Measurements from ENCODE around the gene TEX22.

TEX22 gene

DNA sequence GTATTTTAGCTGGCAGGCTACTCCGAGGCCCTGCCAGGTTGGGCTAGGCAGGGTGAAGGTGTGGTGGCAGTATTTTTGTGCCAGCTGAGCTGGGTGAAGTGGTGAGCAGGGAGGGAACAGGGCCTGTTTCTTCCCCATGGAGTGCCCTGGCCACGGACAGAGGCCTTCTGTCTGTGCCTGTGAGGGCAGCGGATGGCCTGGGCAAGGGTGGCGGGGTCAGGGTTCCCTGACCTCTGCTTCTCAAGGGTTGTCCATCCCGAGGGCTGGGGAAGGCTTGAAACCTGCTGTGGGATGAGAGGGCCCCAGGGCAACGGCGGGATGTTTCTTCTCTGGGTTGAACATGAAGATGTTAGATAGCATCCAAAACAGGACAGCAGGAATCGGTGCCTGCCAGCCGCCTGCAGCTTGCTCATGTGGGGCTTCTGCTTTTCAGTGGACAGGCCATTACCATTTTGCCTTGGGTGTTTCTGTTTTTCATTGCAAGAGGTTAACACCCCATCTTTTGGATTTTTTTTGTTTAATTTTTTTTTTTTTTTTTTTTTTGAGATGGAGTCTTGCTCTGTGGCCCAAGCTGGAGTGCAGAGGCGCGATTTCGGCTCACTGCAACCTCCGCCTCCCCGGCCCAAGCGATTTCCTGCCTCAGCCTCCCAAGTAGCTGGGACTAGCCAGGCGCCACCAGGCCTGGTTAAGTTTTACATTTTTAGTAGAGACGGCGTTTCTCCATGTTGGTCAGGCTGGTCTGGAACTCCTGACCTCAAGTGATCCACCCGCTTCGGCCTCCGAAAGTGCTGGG, 24.6 kb downstream of the TEX22 start:
- no peak for DNase-seq (ENCODE audit: low read depth)
- H3K4me3 ChIP-seq (ENCODE audit: low read length) = no peak overlapping the region
- TF ChIP-seq, protein P1, sequence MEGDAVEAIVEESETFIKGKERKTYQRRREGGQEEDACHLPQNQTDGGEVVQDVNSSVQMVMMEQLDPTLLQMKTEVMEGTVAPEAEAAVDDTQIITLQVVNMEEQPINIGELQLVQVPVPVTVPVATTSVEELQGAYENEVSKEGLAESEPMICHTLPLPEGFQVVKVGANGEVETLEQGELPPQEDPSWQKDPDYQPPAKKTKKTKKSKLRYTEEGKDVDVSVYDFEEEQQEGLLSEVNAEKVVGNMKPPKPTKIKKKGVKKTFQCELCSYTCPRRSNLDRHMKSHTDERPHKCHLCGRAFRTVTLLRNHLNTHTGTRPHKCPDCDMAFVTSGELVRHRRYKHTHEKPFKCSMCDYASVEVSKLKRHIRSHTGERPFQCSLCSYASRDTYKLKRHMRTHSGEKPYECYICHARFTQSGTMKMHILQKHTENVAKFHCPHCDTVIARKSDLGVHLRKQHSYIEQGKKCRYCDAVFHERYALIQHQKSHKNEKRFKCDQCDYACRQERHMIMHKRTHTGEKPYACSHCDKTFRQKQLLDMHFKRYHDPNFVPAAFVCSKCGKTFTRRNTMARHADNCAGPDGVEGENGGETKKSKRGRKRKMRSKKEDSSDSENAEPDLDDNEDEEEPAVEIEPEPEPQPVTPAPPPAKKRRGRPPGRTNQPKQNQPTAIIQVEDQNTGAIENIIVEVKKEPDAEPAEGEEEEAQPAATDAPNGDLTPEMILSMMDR (IDR thresholded peaks at IDR 0.05; ENCODE audit: insufficient read depth, low read depth, low read length, missing control alignments) = no peak

DNA sequence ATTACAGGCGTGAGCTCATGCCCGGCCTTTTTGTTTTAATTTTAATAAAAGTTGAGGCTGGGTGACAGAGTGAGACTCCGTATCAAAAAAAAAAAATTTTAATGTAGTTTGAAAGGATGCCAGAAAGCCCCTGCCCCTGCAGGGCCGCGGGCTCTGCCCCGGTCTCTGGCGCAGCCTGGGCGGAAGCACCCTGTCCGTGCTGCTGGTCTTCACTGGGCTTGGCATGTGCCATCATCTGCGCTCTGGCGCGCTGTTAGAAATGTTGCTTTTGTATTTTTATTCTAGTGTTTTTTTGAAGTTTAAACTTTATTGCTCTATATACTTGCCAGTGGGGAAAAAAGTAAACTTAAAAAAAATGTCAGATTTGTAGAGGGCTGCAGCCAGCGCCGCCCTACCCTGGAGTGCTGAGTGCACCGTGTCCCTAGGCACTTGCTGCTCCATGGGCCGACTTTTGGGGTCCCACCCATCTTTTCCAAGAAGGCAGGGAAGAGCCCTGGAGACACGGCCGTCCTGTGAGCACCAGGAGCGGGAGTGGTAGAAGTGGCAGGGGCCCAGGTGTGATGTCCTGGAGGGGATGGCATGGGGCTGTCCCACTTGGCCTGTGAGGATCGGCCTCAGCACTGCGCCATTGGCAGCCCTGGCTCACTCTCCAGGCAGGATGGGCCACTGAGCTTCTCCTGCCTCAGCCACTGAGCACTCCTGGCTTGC, 25.3 kb downstream of the TEX22 start:
- no peak overlapping the region for H3K4me3 ChIP-seq (ENCODE audit: low read length)
- no peak for DNase-seq (ENCODE audit: low read depth)
- TF ChIP-seq, protein P1 (IDR thresholded peaks at IDR 0.05; ENCODE audit: insufficient read depth, low read depth, low read length, missing control alignments) = no peak

DNA sequence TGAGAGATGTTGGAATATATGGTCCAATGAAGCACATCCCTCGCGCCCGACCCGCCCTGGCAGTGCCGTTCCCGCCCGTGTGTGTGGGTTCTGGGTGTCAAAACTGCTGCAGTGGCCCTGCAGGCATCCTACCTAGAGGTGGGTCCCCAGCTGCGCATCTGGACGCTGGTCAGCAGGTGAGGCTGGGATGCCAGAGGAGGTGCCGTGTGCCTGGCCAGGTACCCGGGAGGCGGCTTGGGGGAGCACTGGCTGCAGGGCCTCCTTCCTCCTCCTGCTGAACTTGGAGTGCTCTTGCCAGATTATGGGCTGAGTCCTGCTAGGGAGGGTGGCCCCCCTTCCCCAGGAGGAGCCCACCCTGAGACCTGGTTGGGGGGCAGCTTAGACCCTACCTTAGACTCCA, 26.5 kb downstream of the TEX22 start:
- no peak overlapping the region for H3K4me3 ChIP-seq (ENCODE audit: low read length)
- DNase-seq (ENCODE audit: low read depth) = no peak
- TF ChIP-seq, protein P1 (IDR thresholded peaks at IDR 0.05; ENCODE audit: insufficient read depth, low read depth, low read length, missing control alignments) = no peak

DNA sequence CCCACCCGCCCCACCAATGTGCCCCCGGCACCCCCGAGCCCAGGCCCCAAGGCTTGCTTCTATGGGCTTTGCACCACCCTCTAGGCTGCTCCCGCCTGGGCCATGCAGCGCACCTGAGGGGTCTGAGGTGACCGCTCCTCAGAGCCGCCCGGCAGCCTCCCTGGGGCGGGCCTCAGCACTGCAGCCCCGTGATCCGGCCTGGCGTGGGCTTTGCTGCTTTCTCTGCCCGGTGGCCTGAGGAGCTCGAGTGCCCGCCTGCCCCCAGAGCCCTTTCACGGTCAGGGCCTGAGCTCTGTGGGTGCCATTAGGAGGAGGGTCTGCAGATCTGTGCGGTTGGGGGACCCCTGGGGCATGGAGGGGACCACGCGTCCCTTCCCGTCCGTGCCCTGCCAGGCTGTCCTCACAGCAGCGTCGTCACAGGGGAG, 27.5 kb downstream of the TEX22 start:
- no peak overlapping the region for H3K4me3 ChIP-seq (ENCODE audit: low read length)
- TF ChIP-seq, protein P1 (IDR thresholded peaks at IDR 0.05; ENCODE audit: insufficient read depth, low read depth, low read length, missing control alignments) = no peak
- DNase-seq (ENCODE audit: low read depth) = no peak

DNA sequence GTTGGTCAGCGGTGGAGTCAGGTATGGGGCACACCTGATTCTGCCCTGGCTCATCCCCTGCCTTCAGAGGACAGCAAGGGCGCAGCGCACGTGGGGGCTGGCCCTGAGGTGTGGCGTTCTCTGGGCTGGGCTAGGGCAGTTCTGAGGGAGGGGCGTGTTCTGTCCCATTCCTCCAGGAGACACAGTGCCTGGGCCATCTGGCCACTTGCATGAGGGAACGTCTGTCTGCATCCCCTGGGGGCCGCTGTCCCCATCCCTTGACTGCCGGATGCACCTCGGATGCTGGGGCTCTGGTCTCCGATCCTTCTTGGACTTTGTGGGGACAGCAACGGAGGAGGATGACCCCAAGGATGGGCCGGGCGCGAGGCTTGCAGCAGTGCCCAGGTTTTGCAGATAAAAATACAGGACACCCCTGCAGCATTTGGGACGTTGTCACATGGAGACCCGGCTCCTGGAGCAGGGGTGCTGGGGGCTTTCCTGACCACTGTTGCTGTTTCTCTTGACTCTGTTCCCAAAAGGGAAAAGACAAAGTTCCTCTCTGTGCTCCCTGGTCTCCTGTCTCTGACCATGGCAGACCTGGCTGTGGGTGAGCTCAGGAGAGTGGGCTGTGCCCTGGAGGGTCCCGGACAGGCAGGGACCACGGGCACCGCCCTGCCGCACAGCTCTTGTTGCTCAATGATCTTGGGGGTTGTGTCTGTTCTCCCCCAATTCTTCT, 28.2 kb downstream of the TEX22 start:
- H3K4me3 ChIP-seq (ENCODE audit: low read length) = no peak overlapping the region
- TF ChIP-seq, protein P1 (IDR thresholded peaks at IDR 0.05; ENCODE audit: insufficient read depth, low read depth, low read length, missing control alignments) = no peak
- no peak for DNase-seq (ENCODE audit: low read depth)

DNA sequence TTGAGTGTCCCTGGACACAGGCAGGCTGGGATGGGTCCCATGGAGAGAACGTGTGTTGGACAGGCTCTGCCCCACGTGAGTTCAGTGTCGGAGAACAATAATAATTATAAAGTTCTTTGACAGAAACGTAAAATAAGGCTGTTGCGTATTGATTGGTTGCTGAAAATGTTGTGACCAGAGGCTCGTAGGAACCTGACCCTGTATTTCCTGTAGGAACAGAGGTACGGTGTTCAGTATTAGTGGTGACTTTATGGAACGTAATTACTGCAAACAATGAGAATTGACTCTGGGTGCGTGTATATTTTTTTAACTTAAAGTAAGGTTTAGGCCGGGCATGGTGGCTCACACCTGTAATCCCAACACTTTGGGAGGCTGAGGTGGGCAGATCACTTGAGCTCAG, 29.1 kb downstream of the TEX22 start:
- TF ChIP-seq, protein P1 (IDR thresholded peaks at IDR 0.05; ENCODE audit: insufficient read depth, low read depth, low read length, missing control alignments) = no peak
- no peak for DNase-seq (ENCODE audit: low read depth)
- no peak overlapping the region for H3K4me3 ChIP-seq (ENCODE audit: low read length)

All from epithelial cell of esophagus (primary cell).